KMS-11 (cell line): ENCODE results near the gene PRSS33.

Source experiments
- H2AFZ ChIP-seq: fragments of 200-600 bp; sonication (generic); 2 replicates; pipeline ENCODE4 v1.6.1; 2016; ENCODE audit warnings: antibody characterized with exemption, mixed run types, low read depth
- H3K27ac ChIP-seq: fragments of 200-600 bp; sonication (generic); 2 replicates; pipeline ENCODE4 v1.6.1; 2016; ENCODE audit warnings: mild to moderate bottlenecking, mixed run types
- H3K27me3 ChIP-seq: fragments of 200-600 bp; sonication (generic); 2 replicates; pipeline ENCODE4 v1.6.1; 2017; ENCODE audit warnings: mild to moderate bottlenecking, low read depth, mixed run types, moderate library complexity; ENCODE audit not compliant: insufficient read depth
- H3K36me3 ChIP-seq: fragments of 200-600 bp; sonication (generic); 2 replicates; pipeline ENCODE4 v1.6.1; 2017; ENCODE audit warnings: mild to moderate bottlenecking, mixed run types; ENCODE audit not compliant: insufficient read depth
- H3K4me1 ChIP-seq: fragments of 200-600 bp; sonication (generic); 2 replicates; pipeline ENCODE4 v1.6.1; 2016; ENCODE audit warnings: mild to moderate bottlenecking, low read depth, mixed run types; ENCODE audit not compliant: poor library complexity, severe bottlenecking
- H3K4me2 ChIP-seq: fragments of 200-600 bp; sonication (generic); 2 replicates; pipeline ENCODE4 v1.7.0; 2016; ENCODE audit warnings: mild to moderate bottlenecking, mixed run types
- H3K4me3 ChIP-seq: fragments of 200-600 bp; sonication (generic); IDR thresholded peaks from 2 replicates; pipeline ENCODE4 v1.6.1; 2017; ENCODE audit warnings: low read depth, low read length, mixed read lengths; ENCODE audit not compliant: insufficient read depth
- H3K79me2 ChIP-seq: fragments of 200-600 bp; sonication (generic); 2 replicates; pipeline ENCODE4 v1.6.1; 2016; ENCODE audit warnings: low read depth, mixed run types; ENCODE audit not compliant: insufficient read depth
- H3K9ac ChIP-seq: fragments of 200-600 bp; sonication (generic); 2 replicates; pipeline ENCODE4 v1.6.1; 2016; ENCODE audit warnings: mild to moderate bottlenecking, mixed run types
- H4K20me1 ChIP-seq: fragments of 200-600 bp; sonication (generic); 2 replicates; pipeline ENCODE4 v1.6.1; 2016; ENCODE audit warnings: mild to moderate bottlenecking, mixed run types; ENCODE audit not compliant: insufficient read depth
- TF ChIP-seq, protein P1 (sequence below): fragments of 200-600 bp; sonication (generic); conservative IDR thresholded peaks from 2 replicates; pipeline ENCODE4 v1.6.1; 2017; ENCODE audit warnings: low read depth, mild to moderate bottlenecking, antibody characterized with exemption, low read length, moderate library complexity, mixed read lengths

Gene PRSS33

GRCh38 chr16:2811703-2812471 lies 24.5 kb upstream of the PRSS33 start:
- no peak overlapping the region for H2AFZ ChIP-seq
- H3K4me3 ChIP-seq: no peak overlapping the region
- H3K36me3 ChIP-seq: no peaks in the 10 kb centered on the region
- H4K20me1 ChIP-seq: no peaks in the 10 kb centered on the region
- H3K27me3 ChIP-seq: peaks cover 99% of the 10 kb centered on the region
- no peaks in the 10 kb centered on the region for H3K4me1 ChIP-seq
- H3K79me2 ChIP-seq: no peaks in the 10 kb centered on the region
- H3K27ac ChIP-seq: no peak overlapping the region
- H3K4me2 ChIP-seq: no peak overlapping the region
- TF ChIP-seq, protein P1, sequence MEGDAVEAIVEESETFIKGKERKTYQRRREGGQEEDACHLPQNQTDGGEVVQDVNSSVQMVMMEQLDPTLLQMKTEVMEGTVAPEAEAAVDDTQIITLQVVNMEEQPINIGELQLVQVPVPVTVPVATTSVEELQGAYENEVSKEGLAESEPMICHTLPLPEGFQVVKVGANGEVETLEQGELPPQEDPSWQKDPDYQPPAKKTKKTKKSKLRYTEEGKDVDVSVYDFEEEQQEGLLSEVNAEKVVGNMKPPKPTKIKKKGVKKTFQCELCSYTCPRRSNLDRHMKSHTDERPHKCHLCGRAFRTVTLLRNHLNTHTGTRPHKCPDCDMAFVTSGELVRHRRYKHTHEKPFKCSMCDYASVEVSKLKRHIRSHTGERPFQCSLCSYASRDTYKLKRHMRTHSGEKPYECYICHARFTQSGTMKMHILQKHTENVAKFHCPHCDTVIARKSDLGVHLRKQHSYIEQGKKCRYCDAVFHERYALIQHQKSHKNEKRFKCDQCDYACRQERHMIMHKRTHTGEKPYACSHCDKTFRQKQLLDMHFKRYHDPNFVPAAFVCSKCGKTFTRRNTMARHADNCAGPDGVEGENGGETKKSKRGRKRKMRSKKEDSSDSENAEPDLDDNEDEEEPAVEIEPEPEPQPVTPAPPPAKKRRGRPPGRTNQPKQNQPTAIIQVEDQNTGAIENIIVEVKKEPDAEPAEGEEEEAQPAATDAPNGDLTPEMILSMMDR: no peak
- no peak overlapping the region for H3K9ac ChIP-seq

DNA sequence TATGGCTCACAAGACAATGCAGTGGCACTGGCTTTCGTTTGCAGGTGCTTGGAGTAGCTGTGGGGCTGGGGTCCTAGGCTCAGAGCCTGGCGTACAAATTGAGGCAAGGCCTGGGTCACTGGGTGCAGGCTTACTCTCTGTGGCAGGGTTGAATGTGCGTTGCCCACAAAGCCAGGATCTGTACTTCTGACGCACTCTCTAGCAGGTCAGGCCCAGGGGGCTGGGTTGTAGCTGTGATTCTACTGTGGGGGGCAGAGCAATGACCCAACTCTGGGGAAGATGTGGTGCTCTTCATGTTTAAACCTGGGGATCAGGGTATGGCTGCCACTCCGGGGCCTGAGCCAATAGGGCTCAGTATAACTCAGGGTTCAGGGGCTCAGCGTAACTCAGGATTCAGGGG lies 23.3 kb upstream of the PRSS33 start:
- Histone ChIP-seq H4K20me1 (no peaks in the 10 kb centered on the region), H3K4me1 (no peaks in the 10 kb centered on the region), H3K79me2 (no peaks in the 10 kb centered on the region), H3K27me3 (peaks cover 99% of the 10 kb centered on the region), H3K36me3 (no peaks in the 10 kb centered on the region), H3K4me2 (no peak overlapping the region), H3K9ac (no peak overlapping the region), H3K27ac (no peak overlapping the region), H3K4me3 (no peak overlapping the region), H2AFZ (no peak overlapping the region)
- TF ChIP-seq, protein P1: no peak

DNA sequence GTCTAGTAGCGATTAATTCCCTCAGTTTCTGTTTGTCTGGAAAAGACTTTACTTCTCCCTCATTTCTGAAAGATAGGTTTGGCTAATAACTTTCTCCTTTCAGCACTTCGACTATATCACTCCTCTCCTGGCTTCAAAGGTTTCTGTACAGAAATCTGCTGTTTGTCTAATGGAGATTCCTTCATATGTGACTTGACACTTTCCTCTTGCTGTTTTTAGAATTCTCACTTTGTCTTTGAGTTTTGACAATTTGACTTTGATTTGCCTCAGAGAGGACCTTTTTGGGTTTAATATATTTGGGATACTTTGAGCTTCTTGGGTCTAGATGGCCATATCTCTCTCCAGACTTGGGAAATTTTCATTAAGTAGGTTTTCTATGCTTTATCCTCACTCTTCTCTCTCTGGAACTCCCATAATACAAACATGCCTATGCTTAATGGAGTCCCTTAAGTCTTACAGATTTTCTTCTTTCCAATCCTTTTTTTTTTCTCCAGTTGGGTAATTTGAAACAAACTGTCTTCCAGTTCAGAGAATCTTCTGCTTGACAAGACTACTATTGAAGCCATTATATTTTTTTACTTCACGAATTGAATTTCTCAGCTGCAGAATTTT lies 21.9 kb upstream of the PRSS33 start:
- H3K9ac ChIP-seq: no peak overlapping the region
- no peaks in the 10 kb centered on the region for H3K4me1 ChIP-seq
- H3K4me3 ChIP-seq: no peak overlapping the region
- H4K20me1 ChIP-seq: no peaks in the 10 kb centered on the region
- no peaks in the 10 kb centered on the region for H3K79me2 ChIP-seq
- peaks cover 99% of the 10 kb centered on the region for H3K27me3 ChIP-seq
- TF ChIP-seq, protein P1: no peak
- H3K27ac ChIP-seq: no peak overlapping the region
- no peak overlapping the region for H2AFZ ChIP-seq
- H3K4me2 ChIP-seq: no peak overlapping the region
- H3K36me3 ChIP-seq: no peaks in the 10 kb centered on the region

DNA sequence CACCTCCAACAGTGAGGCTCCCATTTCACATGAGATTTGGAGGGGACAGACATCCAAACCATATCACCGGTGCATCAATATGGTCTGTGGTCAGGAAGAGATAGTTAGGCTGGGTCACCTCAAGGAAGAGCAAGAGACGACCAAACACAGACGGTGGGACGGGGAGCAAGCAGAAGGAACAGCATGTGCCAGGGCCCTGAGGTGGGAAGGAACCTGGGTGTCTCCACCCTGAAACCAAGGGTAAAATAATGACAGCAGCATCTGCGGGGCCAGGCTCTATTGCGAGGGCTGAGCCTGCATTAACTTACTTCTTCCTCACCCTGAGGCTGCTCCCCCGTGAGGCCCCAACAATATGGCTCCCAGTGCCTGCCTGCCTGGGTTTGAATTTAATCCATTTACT lies 20.8 kb upstream of the PRSS33 start:
- no peak overlapping the region for H2AFZ ChIP-seq
- peaks cover 99% of the 10 kb centered on the region for H3K27me3 ChIP-seq
- no peak overlapping the region for H3K9ac ChIP-seq
- H3K4me3 ChIP-seq: no peak overlapping the region
- H3K36me3 ChIP-seq: no peaks in the 10 kb centered on the region
- H3K27ac ChIP-seq: no peak overlapping the region
- no peaks in the 10 kb centered on the region for H4K20me1 ChIP-seq
- H3K4me2 ChIP-seq: no peak overlapping the region
- TF ChIP-seq, protein P1: no peak
- no peaks in the 10 kb centered on the region for H3K79me2 ChIP-seq
- H3K4me1 ChIP-seq: no peaks in the 10 kb centered on the region
